T-helper 17 cell (primary cell): ENCODE data around the gene ARHGAP29. TPM values are rescaled to one million over a fixed set of nuclear protein-coding genes. Genes with fewer than 3 reads are reported as not detected.

Experiments
- ATAC-seq: fragments of 150-1000 bp; cut with Tn5 transposase; 2 replicates; pipeline ENCODE4 v1.10.0; 2021; ENCODE audit warnings: mild to moderate bottlenecking, moderate library complexity
- DNase-seq, 3 donors: peaks; one replicate each; pipeline versions ENCODE4 v3.0.0 to v3.0.0-alpha.2; 2020 to 2021
- H3K9me3 ChIP-seq: one replicate; pipeline ENCODE4 v1.7.0; 2013; ENCODE audit warnings: low read length, mild to moderate bottlenecking; ENCODE audit not compliant: control insufficient read depth, poor library complexity, severe bottlenecking
- H3K27ac Mint-ChIP-seq: one replicate; pipeline ENCODE4 v1.8.0; 2022; ENCODE audit warnings: mild to moderate bottlenecking, moderate library complexity, mixed read lengths
- H3K27me3 Mint-ChIP-seq: one replicate; pipeline ENCODE4 v1.8.0; 2022; ENCODE audit warnings: mixed read lengths
- H3K36me3 Mint-ChIP-seq: one replicate; pipeline ENCODE4 v1.8.0; 2022; ENCODE audit warnings: low read depth, mixed read lengths
- H3K4me1 Mint-ChIP-seq: one replicate; pipeline ENCODE4 v1.8.0; 2022; ENCODE audit warnings: mild to moderate bottlenecking, mixed read lengths
- H3K4me3 Mint-ChIP-seq: one replicate; pipeline ENCODE4 v1.8.0; 2022; ENCODE audit warnings: mild to moderate bottlenecking, moderate library complexity, mixed read lengths
- total RNA-seq, 4 donors: library from RNA in 2 of 4; stranded (reverse) in 2 of 4; gene quantifications; one replicate each; pipeline ENCODE4 v1.2.3 and lab custom pipeline; 2022 to 2026

Gene ARHGAP29
- total RNA-seq, 2 donors from 2014 or later, result 0.13 TPM; not detected in 1

- ATAC-seq (no peak), DNase-seq (no peak)
- H3K27ac Mint-ChIP-seq, result no peak overlapping the region
- H3K4me3 Mint-ChIP-seq, result no peak overlapping the region
- no peaks in the 10 kb centered on the region for H3K4me1 Mint-ChIP-seq
- H3K9me3 ChIP-seq, result no peaks in the 10 kb centered on the region
- peaks cover 19% of the 10 kb centered on the region for H3K27me3 Mint-ChIP-seq
- no peaks in the 10 kb centered on the region for H3K36me3 Mint-ChIP-seq
Measured at GRCh38 chr1:94274561-94274960, 37.2 kb upstream of the ARHGAP29 start.

GRCh38 chr1:94273111-94273510, 35.7 kb upstream of the ARHGAP29 start:
- no peaks in the 10 kb centered on the region for H3K9me3 ChIP-seq
- H3K36me3 Mint-ChIP-seq, result no peaks in the 10 kb centered on the region
- H3K27me3 Mint-ChIP-seq, result peaks cover 19% of the 10 kb centered on the region
- no peak for ATAC-seq
- H3K4me1 Mint-ChIP-seq, result no peaks in the 10 kb centered on the region
- H3K27ac Mint-ChIP-seq, result no peak overlapping the region
- no peak overlapping the region for H3K4me3 Mint-ChIP-seq
- no peak for DNase-seq

- H3K36me3 Mint-ChIP-seq, result no peaks in the 10 kb centered on the region
- H3K9me3 ChIP-seq, result no peaks in the 10 kb centered on the region
- ATAC-seq (no peak), DNase-seq (no peak)
- H3K27me3 Mint-ChIP-seq, result peaks cover 19% of the 10 kb centered on the region
- H3K4me3 Mint-ChIP-seq, result no peak overlapping the region
- H3K4me1 Mint-ChIP-seq, result no peaks in the 10 kb centered on the region
- no peak overlapping the region for H3K27ac Mint-ChIP-seq
Measured at GRCh38 chr1:94272388-94272787, 35.0 kb upstream of the ARHGAP29 start.

- ATAC-seq (no peak), DNase-seq (no peak)
- peaks cover 22% of the 10 kb centered on the region for H3K27me3 Mint-ChIP-seq
- no peaks in the 10 kb centered on the region for H3K36me3 Mint-ChIP-seq
- H3K4me3 Mint-ChIP-seq, result no peak overlapping the region
- H3K9me3 ChIP-seq, result no peaks in the 10 kb centered on the region
- H3K4me1 Mint-ChIP-seq, result no peaks in the 10 kb centered on the region
- no peak overlapping the region for H3K27ac Mint-ChIP-seq
Measured at GRCh38 chr1:94271373-94271772, 34.0 kb upstream of the ARHGAP29 start.

GRCh38 chr1:94270801-94271203, 33.4 kb upstream of the ARHGAP29 start:
- ATAC-seq (no peak), DNase-seq (no peak)
- H3K36me3 Mint-ChIP-seq, result no peaks in the 10 kb centered on the region
- H3K4me1 Mint-ChIP-seq, result no peaks in the 10 kb centered on the region
- H3K9me3 ChIP-seq, result no peaks in the 10 kb centered on the region
- H3K27ac Mint-ChIP-seq, result no peak overlapping the region
- H3K4me3 Mint-ChIP-seq, result no peak overlapping the region
- H3K27me3 Mint-ChIP-seq, result peaks cover 28% of the 10 kb centered on the region

- ATAC-seq (no peak), DNase-seq (no peak)
- no peaks in the 10 kb centered on the region for H3K9me3 ChIP-seq
- no peak overlapping the region for H3K27ac Mint-ChIP-seq
- no peaks in the 10 kb centered on the region for H3K36me3 Mint-ChIP-seq
- no peaks in the 10 kb centered on the region for H3K4me1 Mint-ChIP-seq
- H3K4me3 Mint-ChIP-seq, result no peak overlapping the region
- peaks cover 31% of the 10 kb centered on the region for H3K27me3 Mint-ChIP-seq
Measured at GRCh38 chr1:94269921-94270320, 32.5 kb upstream of the ARHGAP29 start.

- Mint-ChIP-seq H3K27me3 (peaks cover 21% of the 10 kb centered on the region), H3K4me3 (no peak overlapping the region), H3K4me1 (no peaks in the 10 kb centered on the region), H3K36me3 (no peaks in the 10 kb centered on the region), H3K27ac (no peak overlapping the region)
- ATAC-seq, result no peak
- no peak for DNase-seq
- H3K9me3 ChIP-seq, result no peaks in the 10 kb centered on the region
Measured at GRCh38 chr1:94265906-94266305, 28.5 kb upstream of the ARHGAP29 start.

- no peak for DNase-seq
- Mint-ChIP-seq H3K4me3 (no peak overlapping the region), H3K27ac (no peak overlapping the region), H3K4me1 (no peaks in the 10 kb centered on the region), H3K36me3 (no peaks in the 10 kb centered on the region), H3K27me3 (peaks cover 15% of the 10 kb centered on the region)
- H3K9me3 ChIP-seq, result no peaks in the 10 kb centered on the region
- no peak for ATAC-seq
Measured at GRCh38 chr1:94265011-94265422, 27.6 kb upstream of the ARHGAP29 start.

- Mint-ChIP-seq H3K27me3 (peaks cover 11% of the 10 kb centered on the region), H3K27ac (no peak overlapping the region), H3K36me3 (no peaks in the 10 kb centered on the region), H3K4me1 (no peaks in the 10 kb centered on the region), H3K4me3 (no peak overlapping the region)
- DNase-seq (no peak), ATAC-seq (no peak)
- no peaks in the 10 kb centered on the region for H3K9me3 ChIP-seq
Measured at GRCh38 chr1:94260635-94261387, 23.4 kb upstream of the ARHGAP29 start.

GRCh38 chr1:94259635-94260289, 22.4 kb upstream of the ARHGAP29 start:
- H3K4me3 Mint-ChIP-seq, result no peak overlapping the region
- no peak for ATAC-seq
- no peaks in the 10 kb centered on the region for H3K9me3 ChIP-seq
- H3K27me3 Mint-ChIP-seq, result peaks cover 15% of the 10 kb centered on the region
- DNase-seq, result no peak
- H3K4me1 Mint-ChIP-seq, result no peaks in the 10 kb centered on the region
- no peak overlapping the region for H3K27ac Mint-ChIP-seq
- no peaks in the 10 kb centered on the region for H3K36me3 Mint-ChIP-seq

- Mint-ChIP-seq H3K4me3 (no peak overlapping the region), H3K4me1 (no peaks in the 10 kb centered on the region), H3K36me3 (no peaks in the 10 kb centered on the region), H3K27me3 (peaks cover 22% of the 10 kb centered on the region), H3K27ac (no peak overlapping the region)
- DNase-seq (no peak), ATAC-seq (no peak)
- no peaks in the 10 kb centered on the region for H3K9me3 ChIP-seq
Measured at GRCh38 chr1:94258873-94259331, 21.5 kb upstream of the ARHGAP29 start.

- no peaks in the 10 kb centered on the region for H3K9me3 ChIP-seq
- no peak for DNase-seq
- H3K27ac Mint-ChIP-seq, result no peak overlapping the region
- H3K36me3 Mint-ChIP-seq, result no peaks in the 10 kb centered on the region
- peaks cover 29% of the 10 kb centered on the region for H3K27me3 Mint-ChIP-seq
- no peak overlapping the region for H3K4me3 Mint-ChIP-seq
- no peaks in the 10 kb centered on the region for H3K4me1 Mint-ChIP-seq
- ATAC-seq, result no peak
Measured at GRCh38 chr1:94257444-94257843, 20.1 kb upstream of the ARHGAP29 start.

GRCh38 chr1:94255476-94255875, 18.1 kb upstream of the ARHGAP29 start:
- DNase-seq (no peak), ATAC-seq (no peak)
- Mint-ChIP-seq H3K36me3 (peaks cover 2% of the 10 kb centered on the region), H3K4me1 (no peaks in the 10 kb centered on the region), H3K27ac (no peak overlapping the region), H3K4me3 (no peak overlapping the region), H3K27me3 (peaks cover 43% of the 10 kb centered on the region)
- H3K9me3 ChIP-seq, result no peaks in the 10 kb centered on the region
